NCI-H2107 treated with DMSO at 0.1 percent for 48 hours (cell line): ENCODE measurements around the gene VGLL4.
"Not testable (repeated sequence)": the region's sequence is repeated elsewhere in the genome, so short reads cannot be mapped to it uniquely, and the experiment has no call there.

Experiments used
- DNase-seq: peaks from one replicate; lab custom pipeline; 2025; ENCODE audit not compliant: unreplicated experiment; lab: John Stamatoyannopoulos, UW

The VGLL4 gene

DNA sequence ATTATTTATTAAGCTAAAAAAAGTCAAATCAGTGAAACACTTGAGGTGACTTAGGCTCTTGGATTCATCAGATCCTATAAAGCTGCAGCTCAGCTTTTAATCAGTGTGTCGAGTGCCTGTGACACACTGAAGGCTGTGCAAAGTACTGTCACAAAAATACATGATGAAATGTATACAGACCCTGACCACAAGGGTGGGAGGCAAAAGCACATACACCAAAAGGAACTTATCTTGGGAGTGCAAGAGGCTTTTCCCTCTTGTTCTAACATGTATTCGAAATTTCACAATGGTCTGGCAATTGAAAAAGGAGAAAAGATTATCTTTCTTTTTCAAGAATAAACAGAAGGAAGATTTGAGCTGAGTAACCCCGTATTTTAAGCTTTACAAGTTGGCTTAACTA is 35.9 kb downstream of the VGLL4 start:
- no peak for DNase-seq

DNA sequence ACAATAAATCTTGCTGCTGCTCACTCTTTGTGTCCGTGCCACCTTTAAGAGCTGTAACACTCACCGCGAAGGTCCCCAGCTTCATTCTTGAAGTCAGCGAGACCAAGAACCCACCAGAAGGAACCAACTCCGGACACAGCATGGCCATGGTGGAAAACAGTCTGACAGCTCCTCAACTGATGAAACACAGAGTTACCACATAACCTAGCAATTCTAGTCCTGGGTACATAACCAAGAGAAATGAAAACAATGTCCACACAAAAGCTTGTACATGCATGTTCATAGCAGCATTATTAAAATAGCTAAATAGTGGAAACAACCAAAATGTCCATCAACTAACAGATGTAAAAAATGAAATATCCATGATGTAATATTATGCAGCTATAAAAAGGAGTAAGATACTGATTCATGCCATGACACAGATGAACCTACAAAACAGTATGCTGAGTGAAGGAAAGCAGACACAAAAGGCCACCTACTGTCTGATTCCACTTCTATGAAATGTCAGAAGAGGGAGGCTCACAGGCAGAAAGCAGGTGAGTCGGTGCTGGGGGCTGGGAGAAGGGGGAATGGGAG is 36.8 kb downstream of the VGLL4 start:
- DNase-seq: no peak

DNA sequence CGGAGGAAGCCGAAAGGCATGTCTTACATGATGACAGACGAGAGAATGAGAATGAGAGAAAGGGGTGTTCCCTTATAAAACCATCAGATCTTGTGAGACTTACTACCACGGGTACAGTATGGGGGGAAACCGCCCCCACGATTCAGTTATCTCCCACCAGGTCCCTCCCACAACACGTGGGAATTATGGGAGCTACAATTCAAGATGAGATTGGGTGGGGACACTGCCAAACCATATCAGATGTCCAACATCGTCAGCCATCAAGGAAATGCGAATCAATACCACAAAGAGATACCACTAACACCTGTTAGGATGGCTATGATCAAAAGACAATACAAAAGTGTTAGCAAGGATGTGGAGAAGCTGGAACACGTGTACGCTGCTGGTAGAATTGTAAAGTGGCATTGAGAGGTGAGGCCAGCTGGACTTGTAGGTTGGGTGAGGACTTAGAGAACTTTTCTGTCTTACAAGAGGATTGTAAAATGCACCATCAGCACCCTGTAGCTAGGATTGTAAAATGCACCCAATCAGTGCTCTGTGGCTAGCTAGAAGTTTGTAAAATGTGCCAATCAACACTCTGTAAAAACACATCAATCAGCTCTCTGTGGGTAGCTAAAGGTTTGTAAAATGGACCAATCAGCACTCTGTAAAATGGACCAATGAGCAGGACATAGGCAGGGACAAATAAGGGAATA is 37.5 kb downstream of the VGLL4 start:
- DNase-seq: no peak

DNA sequence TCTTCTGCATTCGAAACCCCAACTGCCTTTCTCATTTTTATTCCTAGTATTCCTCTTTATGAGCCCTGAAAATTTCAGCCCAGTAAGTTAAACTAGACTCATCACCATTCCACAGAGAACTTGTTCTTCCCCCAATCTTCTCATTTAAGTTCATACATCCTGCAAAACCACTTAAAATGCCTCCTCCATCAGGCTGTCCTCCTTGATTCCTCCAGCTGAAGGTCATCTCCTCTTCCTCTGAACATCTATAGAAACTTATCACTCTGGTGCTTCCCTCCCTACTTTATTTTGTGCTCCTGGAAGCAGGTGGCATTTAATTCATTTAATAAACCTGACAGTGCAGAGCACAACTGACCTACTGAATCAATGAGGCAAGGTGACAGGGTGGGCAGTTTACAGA is 38.3 kb downstream of the VGLL4 start:
- DNase-seq: no peak

DNA sequence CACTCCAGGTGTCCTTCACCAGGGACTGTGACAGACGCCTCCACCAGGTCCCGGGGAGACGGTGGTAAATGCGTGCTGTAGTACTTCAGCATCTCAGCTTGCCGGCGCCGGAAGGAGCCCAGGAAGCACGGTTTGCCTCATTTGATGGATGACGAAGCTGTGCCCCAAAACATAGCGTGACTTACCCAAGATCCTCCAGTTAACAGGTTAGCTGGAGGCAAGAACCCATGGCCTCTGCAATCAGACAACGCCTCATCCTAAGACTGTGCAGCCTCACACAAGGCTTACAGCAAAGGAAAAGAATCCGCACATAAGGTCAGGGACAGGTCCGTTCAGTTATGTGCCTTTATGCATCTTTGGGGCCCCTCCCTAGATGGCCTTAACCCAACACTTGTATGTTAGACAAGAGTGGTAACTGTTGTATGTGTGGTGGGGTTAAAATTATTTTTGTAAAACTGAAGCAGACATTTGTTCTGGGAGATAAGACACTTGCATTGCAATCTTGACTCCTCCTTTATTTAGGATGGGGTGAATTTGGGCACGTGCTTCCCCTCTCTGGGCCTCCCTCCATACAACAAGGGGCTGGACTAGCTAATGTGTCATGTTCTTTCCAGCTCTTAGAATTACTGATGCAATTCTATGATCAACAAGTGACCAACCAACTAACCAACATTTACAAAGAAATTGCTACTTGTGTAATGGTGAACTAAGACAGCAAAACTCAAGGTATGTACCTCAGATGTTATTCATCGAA is 39.4 kb downstream of the VGLL4 start:
- no peak for DNase-seq

DNA sequence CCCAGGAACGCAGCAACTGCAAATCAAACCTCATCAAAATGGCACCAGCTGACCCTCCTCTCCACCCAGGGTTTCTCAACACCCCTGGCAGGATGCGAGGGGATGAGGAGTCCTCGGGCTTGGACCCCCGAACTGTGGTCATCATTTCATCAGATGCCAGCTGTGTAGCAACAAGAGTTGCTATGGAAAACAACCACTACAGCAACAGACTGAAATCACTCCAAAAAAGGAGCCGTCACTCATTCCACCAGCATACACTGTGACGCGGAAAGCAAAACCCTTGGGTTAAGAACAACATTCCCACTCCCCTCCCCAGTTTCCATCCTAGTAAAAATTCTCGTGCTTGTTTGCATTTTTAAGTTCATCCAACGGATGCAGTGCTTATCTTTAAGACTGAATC is 40.1 kb downstream of the VGLL4 start:
- DNase-seq: no peak

DNA sequence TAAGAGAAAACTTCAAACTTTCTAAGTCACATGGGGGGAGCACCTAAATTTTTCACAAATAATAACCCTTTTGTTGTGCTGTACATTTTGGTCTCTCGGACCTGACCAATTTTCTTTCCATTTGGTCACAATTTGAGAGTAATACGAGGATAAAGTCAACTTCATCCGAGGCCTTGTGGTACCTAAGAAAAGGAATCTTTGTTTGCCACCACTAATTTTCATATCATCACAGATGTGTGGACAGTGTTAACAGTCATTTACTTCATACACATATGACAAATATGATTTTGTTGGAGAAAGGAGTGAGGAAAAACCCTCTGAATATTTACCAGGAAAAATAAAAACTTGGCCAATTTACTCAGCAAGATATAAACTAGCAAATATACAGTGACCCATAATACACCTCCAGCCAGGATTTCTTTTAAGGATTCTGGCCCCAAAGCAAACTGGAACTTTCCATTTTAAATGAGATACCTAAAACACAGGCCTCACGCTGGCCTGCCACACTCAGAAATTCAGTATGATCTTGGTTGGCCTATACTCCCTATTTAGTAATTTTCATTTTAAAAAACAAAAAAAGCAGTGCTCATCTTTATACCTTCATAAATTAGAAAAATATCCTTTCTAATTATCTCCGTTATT is 40.7 kb downstream of the VGLL4 start:
- DNase-seq: no peak

DNA sequence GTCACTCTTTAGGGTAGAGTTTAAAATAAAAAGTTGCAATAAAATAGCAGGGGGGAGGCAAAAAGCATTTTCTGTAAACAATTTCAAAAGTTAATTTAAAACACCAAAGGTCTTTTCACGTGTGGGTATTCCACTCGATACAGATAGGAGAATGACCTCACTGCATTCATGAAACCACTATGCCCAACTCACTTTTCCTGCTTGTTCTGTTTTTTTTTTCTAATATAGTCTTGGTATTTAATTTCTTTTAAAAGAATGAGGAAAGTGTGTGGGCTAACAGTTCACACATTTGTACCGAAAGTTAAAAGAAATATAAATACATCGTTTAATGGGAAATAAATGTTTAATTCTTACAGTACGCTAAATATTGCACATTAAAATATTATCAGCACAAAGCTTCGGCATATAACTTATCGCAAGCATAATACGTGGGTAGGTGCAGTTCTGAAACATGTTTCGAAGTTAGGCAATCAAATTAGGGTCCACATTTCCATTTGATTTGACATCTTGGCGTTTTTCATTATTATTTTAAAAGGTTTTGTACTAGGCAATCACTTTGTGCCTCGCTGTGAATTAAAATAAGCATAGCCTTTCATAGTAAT is 41.4 kb downstream of the VGLL4 start:
- no peak for DNase-seq

DNA sequence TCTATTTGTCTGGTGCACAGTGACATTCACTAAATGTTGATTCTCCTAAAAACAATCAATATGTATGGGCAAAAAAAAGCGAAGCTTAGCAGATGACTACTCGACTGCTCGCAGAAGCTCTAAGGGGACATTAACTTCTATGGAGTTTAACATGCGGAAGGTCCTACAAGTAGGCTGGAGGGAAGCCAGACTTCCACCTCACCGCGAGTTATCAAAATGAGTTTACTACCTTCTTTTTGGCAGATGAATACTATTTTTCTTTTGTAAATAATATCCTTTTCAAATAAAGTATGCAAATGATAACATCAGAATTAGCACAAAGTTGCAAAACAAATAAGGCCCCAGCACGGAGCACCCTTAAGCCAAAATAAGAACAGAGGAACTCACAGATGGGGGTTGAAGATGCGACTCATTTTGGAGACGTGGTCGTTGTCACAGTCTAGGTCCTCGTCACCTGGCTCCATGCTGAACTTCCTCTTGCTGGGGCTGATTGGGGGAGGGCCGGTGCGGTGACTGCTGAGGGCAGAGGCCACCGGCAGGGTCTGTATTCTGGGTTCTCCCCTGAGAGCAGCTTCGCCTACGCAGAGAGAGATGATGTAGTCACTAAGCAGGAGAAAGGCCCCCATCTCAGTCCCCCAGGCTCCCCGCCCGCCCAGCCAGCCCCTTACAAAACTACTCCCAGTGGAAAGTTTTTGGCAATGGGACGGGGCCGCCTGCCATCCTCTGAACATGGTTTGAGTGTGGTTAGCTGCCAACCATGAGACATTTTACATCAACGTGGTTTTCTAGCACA is 42.1 kb downstream of the VGLL4 start:
- DNase-seq: no peak

DNA sequence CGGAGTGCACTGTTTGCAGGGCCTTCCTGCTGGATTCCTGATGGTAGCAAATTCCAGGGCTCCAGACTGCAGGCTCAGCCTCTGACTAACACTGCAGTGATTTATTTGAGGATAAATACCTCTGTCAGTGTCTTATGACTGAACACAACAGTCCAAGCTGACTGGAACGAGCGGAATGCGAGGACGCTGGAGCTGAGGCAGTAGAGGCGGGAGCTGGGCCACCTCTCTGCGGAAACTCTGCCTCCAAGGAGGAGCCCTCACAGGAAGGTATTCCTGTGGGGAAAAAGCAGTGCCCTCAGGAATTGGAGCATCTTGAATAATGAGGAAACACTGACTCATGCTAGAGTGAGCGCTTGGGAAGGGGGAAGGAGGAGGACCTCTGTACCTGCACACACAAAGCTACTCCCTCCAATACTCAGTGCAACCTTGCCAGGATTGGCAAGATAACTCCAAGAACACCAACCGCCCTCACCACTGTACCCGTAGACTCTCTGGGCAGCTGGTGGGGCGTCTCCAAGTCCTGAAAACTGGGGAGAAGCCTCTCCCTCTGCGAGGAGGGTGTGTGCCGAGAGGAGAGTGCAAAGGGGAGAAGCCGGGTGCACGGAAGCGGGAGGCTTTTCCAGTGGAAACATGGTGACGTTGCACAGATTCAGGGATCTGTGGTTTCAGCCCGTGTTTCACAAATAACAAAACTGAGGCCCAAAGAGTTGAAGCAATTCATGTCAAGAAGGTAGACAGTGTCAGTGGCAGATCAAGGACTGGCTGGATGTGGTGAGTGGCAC is 43.0 kb downstream of the VGLL4 start:
- no peak for DNase-seq

DNA sequence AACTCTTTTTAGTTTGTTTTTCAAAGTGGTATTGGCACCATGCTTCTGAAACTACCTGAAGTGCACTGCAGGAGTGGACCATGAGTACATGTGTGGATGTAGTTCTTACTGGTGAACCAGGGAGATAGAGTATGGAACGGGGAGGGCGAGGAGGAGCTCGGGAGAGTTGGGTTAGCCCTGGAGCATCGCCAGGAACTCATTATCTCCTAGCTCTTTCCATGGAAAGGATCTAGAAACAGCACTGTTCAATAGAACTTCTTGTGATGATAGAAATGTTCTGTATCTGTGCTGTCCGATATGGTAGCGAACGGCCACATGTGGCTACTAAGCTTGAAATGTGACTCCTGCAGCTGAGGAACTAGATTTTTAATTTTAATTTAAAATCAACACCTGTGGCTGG is 47.3 kb downstream of the VGLL4 start:
- DNase-seq: no peak

DNA sequence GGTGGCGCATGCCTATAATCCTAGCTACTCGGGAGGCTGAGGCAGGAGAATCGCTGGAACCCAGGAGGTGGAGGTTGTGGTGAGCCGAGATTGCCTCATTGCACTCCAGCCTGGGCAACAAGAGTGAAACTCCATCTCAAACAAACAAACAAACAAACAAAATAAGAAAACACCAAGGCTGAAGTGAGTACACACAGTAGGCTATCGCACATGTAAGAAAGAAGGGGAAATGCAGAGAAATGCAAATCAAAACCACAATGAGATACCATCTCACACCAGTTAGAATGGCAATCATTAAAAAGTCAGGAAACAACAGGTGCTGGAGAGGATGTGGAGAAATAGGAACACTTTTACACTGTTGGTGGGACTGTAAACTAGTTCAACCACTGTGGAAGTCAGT is 48.7 kb downstream of the VGLL4 start:
- not testable (repeated sequence) for DNase-seq

DNA sequence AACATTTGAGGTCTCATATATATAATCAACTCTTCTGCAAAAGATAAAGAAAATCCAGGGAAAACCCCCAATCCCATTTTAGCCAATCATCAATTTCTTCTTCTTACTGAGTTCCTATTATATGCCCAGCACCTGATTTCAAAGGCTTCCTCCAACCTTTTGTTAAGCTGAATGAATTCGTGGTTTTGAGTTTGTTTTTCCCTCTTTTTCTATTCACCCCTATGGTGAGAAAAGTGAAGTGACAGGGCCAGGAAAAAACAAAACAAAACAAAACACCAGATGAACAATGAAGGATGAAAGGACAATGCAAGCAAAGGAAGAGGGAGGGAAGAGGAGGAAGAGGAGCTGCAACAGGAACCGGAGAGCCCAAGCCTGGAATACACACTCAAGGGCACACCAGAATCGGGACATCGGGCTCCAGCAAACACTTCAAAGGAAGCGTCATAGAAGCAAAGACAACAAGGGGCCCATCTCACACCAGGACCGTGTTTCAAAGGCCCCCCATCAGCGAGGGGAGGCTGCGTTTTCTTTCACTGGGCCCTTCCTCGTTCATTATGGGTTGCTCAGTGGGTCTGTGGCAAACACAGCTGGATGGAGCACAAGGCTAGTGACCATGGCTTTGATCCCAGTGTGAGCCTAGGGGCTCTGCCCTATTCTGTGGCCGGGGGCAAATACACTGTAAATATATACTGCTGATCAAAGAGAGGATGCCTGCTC is 50.2 kb downstream of the VGLL4 start:
- no peak for DNase-seq

DNA sequence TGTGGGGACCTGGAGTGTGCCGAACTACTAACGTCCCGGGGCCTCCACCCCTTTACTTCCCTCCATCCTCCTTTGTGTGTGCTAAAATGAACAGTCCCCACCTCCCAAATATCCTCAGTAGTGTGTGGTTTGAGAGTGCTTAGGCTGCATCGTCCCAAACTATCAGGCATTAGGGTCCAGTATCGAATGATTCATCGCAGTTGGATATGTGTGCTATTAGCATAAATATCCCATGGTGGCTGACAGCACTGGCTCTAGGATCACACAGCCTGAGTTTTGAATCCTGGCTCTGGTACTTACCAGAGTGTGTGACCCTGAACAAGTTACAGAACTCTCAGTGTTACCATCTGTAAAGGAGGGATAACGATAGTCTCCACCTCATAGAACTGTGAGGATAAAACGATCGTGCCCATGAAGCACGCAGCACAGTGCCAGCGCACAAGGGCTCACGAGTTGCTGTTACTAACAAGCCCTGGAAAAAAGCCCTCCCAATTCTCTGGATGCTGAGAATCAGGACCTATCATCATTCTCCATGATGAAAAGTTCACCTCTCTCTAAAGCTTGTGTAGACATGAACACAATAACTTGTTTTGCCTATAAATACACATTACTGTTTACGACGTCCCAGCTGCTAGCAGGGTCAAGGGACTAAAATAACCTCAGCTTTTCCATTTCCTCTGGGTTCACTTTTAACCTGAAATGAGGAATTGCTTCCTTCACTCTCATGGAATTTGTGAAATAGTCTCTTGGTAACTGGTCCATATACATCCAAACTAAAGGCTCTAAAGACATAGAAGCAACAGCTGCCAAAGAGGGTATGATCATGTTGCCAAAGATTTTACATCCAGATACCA is 51.0 kb downstream of the VGLL4 start:
- DNase-seq: no peak

DNA sequence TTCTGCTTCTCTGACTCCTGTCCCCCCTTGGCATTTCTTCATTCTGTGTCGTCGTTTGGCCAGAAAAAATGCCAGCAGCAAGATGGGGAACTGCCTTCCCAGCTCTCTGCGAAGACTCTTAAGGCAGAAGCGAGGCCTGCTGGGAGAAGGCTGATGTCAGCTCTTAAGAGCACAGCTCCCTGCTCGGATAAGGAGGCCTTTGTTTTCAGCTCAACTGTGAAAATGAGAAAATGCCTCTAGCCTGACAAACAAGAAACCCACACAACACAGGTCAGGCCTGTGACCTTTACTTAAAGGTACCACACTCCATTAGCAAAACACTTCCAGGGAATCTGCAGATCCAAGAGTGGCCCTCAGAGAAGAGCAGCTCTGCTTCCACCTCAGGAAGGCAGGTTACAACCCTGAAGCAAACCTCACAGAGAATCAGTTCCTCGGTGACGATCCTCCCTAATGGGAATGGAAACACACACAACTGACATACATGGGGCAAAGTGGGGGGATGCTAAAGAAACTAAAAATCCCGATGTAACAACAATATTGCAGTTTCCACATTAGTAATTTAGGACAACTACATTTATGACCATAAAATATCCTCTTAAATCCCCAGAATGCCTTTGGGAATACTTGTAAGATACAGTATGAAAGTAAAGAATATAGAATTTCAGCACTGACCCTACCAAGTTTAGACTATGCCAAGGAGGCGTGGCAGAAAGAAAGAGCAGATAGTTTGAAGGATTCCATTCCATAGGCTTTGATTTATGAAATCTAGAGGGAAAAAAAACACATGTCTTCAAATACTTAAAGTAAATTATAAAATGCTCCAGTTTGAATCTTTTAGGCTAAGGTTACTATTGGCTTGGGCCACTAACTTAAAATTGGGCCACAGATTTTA is 52.1 kb downstream of the VGLL4 start:
- DNase-seq: peak; percentile 24

DNA sequence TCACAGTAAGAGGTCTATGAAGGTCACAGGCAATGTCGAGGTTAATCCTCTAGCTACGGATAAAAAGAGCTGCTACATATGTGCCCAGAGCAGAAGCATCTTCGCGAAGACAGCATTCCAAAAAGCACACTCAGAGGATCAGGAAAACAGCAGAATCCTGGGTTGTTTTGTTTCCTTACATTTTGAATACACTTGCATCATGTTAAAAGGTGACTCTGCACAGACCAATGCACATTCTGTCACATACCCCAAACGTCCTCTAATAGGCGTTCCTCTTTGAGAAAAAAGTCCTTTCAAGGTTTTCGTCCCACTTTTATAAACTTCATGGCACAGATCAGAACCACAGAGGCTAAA is 52.7 kb downstream of the VGLL4 start:
- DNase-seq: no peak

DNA sequence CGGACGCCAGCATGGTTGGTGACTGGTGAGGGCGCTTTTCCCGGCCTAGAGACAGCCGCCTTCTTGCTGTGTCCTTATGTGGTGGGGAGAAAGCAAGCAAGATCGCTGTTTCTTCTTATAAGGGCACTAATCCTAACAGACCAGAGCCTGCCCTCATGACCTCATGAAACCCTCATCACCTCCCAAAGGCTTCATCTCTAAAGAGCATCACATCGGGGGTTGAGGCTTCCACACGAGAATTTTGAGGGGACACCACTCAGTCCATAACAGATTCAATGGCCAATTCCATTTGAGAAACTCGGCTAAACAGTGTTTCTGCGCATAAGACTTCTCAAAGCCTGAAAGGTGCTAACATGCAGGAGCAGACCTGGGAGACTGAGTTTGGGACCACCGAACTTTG is 54.0 kb downstream of the VGLL4 start:
- DNase-seq: no peak

DNA sequence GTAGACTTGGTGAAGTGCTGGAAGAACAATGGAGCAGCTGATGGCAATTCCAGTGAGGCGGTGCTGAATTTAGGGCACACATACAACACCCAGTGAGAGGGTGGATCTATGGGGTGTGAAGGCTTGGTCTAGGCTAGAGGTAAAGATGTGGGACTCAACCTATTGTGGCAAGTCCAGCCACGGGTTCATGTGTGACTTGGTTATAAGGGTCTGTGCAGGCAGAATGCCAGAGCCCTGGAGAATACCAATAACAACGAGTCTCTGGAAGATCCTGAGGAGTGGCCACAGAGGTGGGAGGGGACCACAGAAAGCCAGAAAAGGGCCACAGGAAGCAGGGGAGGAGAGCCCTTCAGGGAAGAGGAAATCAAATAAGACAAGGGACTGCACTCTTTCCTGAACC is 55.0 kb downstream of the VGLL4 start:
- DNase-seq: no peak
